ENCODE measurements around the gene STMN3. TPM values are rescaled to one million over a fixed set of nuclear protein-coding genes. Genes with fewer than 3 reads are reported as not detected.

The STMN3 gene
- total and polyA plus RNA-seq, 2 of the 8 experiments (the other 6 are each of a cell fraction or from before 2014, with no cell fraction given): 51.5 to 63.1 TPM

- H2BK20ac ChIP-seq (ENCODE audit: low read length): no peak overlapping the region
- DNase-seq (ENCODE audit: low read depth in 1 of 2, low spot score in 2 of 2): no peak
- TF ChIP-seq CHD1 (IDR thresholded peaks at IDR 0.05; ENCODE audit: low read depth, low read length): no peak
Measured at GRCh38 chr20:63694584-63695423, 41.6 kb upstream of the STMN3 start.

More at GRCh38 chr20:63694584-63695423, 41.6 kb upstream of the STMN3 start:
- Histone ChIP-seq H3K23me2 (ENCODE audit: low read depth, low read length) (peaks cover 8% of the 10 kb centered on the region; the same call in 1 of the 2 replicates), H2BK15ac (ENCODE audit: low read length) (no peak overlapping the region), H3K56ac (replicated peaks; ENCODE audit: insufficient read length, low read depth, low read length) (no peak overlapping the region), H3K36me3 (ENCODE audit: control insufficient read depth in 2 of 4, insufficient read depth in 4 of 4, low read length in 3 of 4) (peaks cover 0 to 3% (median 0%) of the 10 kb centered on the region in 4 experiments; a peak in 1 of 8 replicates), H3K9me3 (ENCODE audit: insufficient read depth in 2 of 2, low read depth in 1 of 2, low read length in 1 of 2) (no peaks in the 10 kb centered on the region; a peak in 1 of 4 replicates), H4K20me1 (replicated peaks in 1 of 2; ENCODE audit: control insufficient read depth in 1 of 2, insufficient read depth in 2 of 2, low read length in 2 of 2) (peaks cover 0 to 12% of the 10 kb centered on the region in 2 experiments), H3K4me3 (ENCODE audit: extremely low read depth in 1 of 4, insufficient read depth in 2 of 4, low read depth in 3 of 4, low read length in 4 of 4) (no peak overlapping the region), H2BK120ac (replicated peaks; ENCODE audit: low read depth, low read length) (no peak overlapping the region), H3K4me1 (replicated peaks in 1 of 4; ENCODE audit: control insufficient read depth in 3 of 4, insufficient read depth in 4 of 4, low read length in 3 of 4) (peaks cover 0 to 12% (median 7%) of the 10 kb centered on the region in 4 experiments; a peak in 4 of 7 replicates), H2BK5ac (ENCODE audit: low read depth, low read length) (no peak overlapping the region; the same call in 1 of the 2 replicates), H3K79me2 (ENCODE audit: control insufficient read depth in 1 of 2, insufficient read depth in 2 of 2, low read length in 2 of 2) (no peaks in the 10 kb centered on the region), H2AFZ (ENCODE audit: low read length) (no peak overlapping the region), H4K8ac (ENCODE audit: extremely low read depth, insufficient read depth, low read length) (no peak overlapping the region; the same call in 1 of the 2 replicates), H3K79me1 (ENCODE audit: low read depth, low read length) (no peaks in the 10 kb centered on the region), H3K23ac (ENCODE audit: insufficient read length) (no peak overlapping the region), H3K27ac (ENCODE audit: low read depth, low read length) (no peak overlapping the region), H2AK5ac (ENCODE audit: low read depth, low read length) (no peak overlapping the region), H3K9ac (replicated peaks in 1 of 4; ENCODE audit: extremely low read depth in 1 of 4, low read depth in 3 of 4, low read length in 3 of 4) (no peak overlapping the region), H3K27me3 (replicated peaks in 1 of 4; ENCODE audit: control insufficient read depth in 3 of 4, extremely low read depth in 1 of 4, insufficient read depth in 3 of 4, low read length in 3 of 4) (no peaks in the 10 kb centered on the region), H4K5ac (ENCODE audit: insufficient read length, low read depth, low read length) (no peak overlapping the region), H2BK12ac (ENCODE audit: low read depth, low read length) (no peak overlapping the region), H3K4me2 (ENCODE audit: insufficient read depth in 1 of 2, low read depth in 2 of 2, low read length in 2 of 2) (no peak overlapping the region), H3K14ac (ENCODE audit: insufficient read length) (no peak overlapping the region), H4K91ac (replicated peaks; ENCODE audit: insufficient read length, low read length) (no peak overlapping the region), H3K18ac (ENCODE audit: extremely low read depth, low read length) (no peak overlapping the region), H3K4ac (replicated peaks; ENCODE audit: insufficient read length, low read depth, low read length) (no peak overlapping the region)
- FAIRE-seq: no peak
- ChIA-PET POLR2A (ENCODE audit: partially characterized antibody) (interaction anchor here (0.7 to 3.5 kb wide), 6 partner anchors 11 to 165 kb away, joined by 3 to 49 read pairs (median 5); partner anchors contain the start of genes ARFRP1, LIME1 and ZGPAT), CTCF (ENCODE audit: partially characterized antibody) (no interaction called here)
- WGBS, 2 experiments (ENCODE audit: extremely low coverage in 1 of 2, insufficient coverage in 1 of 2, insufficient read length in 1 of 2, insufficient replicate concordance in 2 of 2, low coverage in 1 of 2, low lambda C conversion rate in 2 of 2, missing lambda C conversion rate in 1 of 2): 91% methylated on average over 28 of the region's 37 CpGs; no CpG with 5 or more reads in 1 of the 2 experiments

Data from H1 (cell line).